GM23248 (cell line): Measurements from ENCODE around the gene PPP2R5C.

Experiments used
- EZH2 ChIP-seq: fragments of 200-600 bp; sonication (generic); IDR thresholded peaks from 2 replicates; pipeline ENCODE4 v1.6.1; 2018; ENCODE audit warnings: antibody characterized with exemption, mild to moderate bottlenecking; ENCODE audit not compliant: insufficient read depth, poor library complexity, severe bottlenecking
- EZH2phosphoT487 ChIP-seq: fragments of 200-600 bp; sonication (generic); IDR thresholded peaks from 2 replicates; pipeline ENCODE4 v1.6.1; 2018; ENCODE audit warnings: antibody characterized with exemption, moderate library complexity, mild to moderate bottlenecking, low read depth; ENCODE audit not compliant: insufficient read depth

- TF ChIP-seq EZH2 (no peak), EZH2phosphoT487 (no peak)
Measured at GRCh38 chr14:101819251-101819990, 57.9 kb downstream of the PPP2R5C start.
